Measurements from ENCODE around the gene ANO3.

Gene ANO3

DNA sequence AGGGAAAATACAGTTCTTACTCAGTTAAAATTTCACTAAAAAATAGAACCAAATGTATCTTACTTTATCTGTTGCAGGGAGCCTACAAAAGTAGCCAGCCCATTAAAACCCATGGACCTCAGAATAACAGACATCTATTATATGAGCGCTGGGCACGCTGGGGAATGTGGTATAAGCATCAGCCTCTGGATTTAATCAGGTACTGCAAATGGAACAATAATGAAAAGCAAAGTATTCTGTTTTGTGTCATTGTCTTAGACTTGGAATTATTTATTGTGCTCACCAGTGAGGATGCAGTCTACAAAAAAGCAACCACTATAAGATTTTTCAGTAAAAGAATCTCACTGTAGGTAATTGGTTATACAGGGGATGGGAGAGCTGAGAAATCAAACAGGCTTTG, 209.9 kb downstream of the ANO3 start:
- no peak overlapping the region for H3K4me3 ChIP-seq (replicated peaks; ENCODE audit: low read depth, low read length)
- DNase-seq (ENCODE audit: low read depth): no peak
- no peak for TF ChIP-seq CTCF (IDR thresholded peaks at IDR 0.05; ENCODE audit: low read length, missing control alignments)

DNA sequence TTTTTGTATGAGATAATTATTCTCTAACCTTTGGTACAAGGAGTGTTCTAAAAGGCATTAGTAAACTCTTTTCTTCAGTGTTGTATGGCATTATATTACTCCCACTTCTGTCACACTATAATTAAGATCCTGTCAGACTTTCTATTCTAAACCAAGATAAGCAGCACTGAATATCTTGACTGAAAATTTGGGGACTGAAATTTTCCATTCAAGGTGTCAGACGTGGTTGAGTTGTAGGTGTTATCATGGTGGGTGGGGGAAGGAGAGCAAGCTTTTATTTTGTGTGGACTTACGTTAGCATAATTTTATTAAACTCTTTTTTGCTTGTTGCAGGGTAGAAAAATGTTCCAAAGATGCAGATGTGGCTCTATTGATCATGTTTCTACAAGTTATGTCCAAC, 217.2 kb downstream of the ANO3 start:
- H3K4me3 ChIP-seq (replicated peaks; ENCODE audit: low read depth, low read length): no peak overlapping the region
- TF ChIP-seq CTCF (IDR thresholded peaks at IDR 0.05; ENCODE audit: low read length, missing control alignments): no peak
- DNase-seq (ENCODE audit: low read depth): no peak

- TF ChIP-seq CTCF (IDR thresholded peaks at IDR 0.05; ENCODE audit: low read length, missing control alignments): no peak
- DNase-seq (ENCODE audit: low read depth): no peak
- H3K4me3 ChIP-seq (replicated peaks; ENCODE audit: low read depth, low read length): no peak overlapping the region
Observed at GRCh38 chr11:26550022-26550421, 218.1 kb downstream of the ANO3 start.

DNA sequence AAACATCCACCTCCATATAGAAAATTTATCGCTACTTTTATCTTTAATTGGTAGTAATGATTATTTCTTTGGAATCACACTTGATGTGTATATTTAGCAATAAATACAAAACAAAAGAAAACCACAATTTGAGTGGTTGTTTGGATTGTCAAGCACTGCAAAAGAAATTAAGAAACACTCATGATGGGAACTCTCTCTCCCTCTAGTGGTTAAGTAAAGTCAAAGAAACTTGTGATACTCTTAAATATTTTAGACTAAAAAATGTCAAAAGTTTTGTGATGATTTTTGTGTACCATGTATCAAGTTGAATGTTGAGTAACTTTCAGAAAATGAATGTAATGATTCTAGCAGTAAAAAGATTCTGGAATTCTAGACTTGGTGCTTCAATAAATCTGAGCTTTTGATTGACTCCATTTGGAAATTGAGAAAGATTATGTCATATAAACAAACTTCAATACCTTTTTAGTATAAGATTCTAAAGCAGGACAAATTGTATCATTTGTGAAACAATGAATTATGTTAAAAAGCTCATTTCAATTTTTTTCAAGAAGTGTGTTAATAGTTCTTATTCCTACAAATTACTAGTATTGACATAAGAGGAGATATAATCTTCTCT, 219.4 kb downstream of the ANO3 start:
- TF ChIP-seq CTCF (IDR thresholded peaks at IDR 0.05; ENCODE audit: low read length, missing control alignments): peak; percentile 61
- DNase-seq (ENCODE audit: low read depth): peak; percentile 44
- no peak overlapping the region for H3K4me3 ChIP-seq (replicated peaks; ENCODE audit: low read depth, low read length)

GRCh38 chr11:26553182-26553581, 221.3 kb downstream of the ANO3 start:
- no peak for TF ChIP-seq CTCF (IDR thresholded peaks at IDR 0.05; ENCODE audit: low read length, missing control alignments)
- no peak for DNase-seq (ENCODE audit: low read depth)

DNA sequence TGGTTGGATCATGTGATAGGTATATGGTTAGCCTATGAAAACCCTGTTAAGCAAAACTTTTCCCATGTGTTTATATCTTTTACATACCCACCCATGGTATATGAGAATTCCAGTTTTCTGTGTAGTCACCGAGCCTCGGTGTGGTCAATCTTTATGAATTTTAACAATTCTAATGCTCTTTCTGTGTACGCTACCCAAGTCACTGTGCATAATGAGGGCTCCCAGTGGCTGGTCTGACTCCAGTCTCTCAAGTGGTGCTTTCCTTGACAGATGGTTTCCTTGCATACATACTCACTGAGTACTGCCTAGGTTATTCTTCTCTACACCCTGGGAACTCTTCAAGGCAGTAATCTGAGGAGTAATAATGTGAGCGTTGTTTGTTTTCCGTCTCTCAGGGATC, 222.5 kb downstream of the ANO3 start:
- TF ChIP-seq CTCF (IDR thresholded peaks at IDR 0.05; ENCODE audit: low read length, missing control alignments): no peak
- no peak for DNase-seq (ENCODE audit: low read depth)
- no peak overlapping the region for H3K4me3 ChIP-seq (replicated peaks; ENCODE audit: low read depth, low read length)

More at GRCh38 chr11:26553182-26553581, 221.3 kb downstream of the ANO3 start:
- no peak overlapping the region for H3K4me3 ChIP-seq (replicated peaks; ENCODE audit: low read depth, low read length)

DNA sequence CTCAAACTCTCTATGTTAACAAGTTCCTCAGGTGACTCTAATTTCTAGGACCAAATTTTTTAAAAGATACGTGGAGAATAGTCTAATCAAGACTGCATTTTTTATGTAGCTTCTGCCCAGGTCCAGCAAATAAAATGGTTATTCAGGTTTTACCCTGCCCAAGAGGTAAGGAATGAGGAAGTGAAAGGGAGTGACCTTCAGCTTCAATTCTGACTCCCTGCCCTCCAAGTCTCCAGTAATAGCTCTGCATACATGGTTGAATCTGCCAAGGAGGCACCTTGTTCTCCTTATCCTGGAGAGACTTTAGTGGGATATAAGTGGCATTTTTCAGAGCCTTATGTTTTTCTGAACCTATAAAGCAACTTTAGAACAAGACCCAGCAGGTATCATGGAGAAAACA, 224.7 kb downstream of the ANO3 start:
- TF ChIP-seq CTCF (IDR thresholded peaks at IDR 0.05; ENCODE audit: low read length, missing control alignments): no peak
- H3K4me3 ChIP-seq (replicated peaks; ENCODE audit: low read depth, low read length): no peak overlapping the region
- no peak for DNase-seq (ENCODE audit: low read depth)
